ENCODE results near the gene SPACA9.

Gene SPACA9

GRCh38 chr9:132838291-132838690, 40.4 kb upstream of the SPACA9 start:
- TF ChIP-seq, protein P1, sequence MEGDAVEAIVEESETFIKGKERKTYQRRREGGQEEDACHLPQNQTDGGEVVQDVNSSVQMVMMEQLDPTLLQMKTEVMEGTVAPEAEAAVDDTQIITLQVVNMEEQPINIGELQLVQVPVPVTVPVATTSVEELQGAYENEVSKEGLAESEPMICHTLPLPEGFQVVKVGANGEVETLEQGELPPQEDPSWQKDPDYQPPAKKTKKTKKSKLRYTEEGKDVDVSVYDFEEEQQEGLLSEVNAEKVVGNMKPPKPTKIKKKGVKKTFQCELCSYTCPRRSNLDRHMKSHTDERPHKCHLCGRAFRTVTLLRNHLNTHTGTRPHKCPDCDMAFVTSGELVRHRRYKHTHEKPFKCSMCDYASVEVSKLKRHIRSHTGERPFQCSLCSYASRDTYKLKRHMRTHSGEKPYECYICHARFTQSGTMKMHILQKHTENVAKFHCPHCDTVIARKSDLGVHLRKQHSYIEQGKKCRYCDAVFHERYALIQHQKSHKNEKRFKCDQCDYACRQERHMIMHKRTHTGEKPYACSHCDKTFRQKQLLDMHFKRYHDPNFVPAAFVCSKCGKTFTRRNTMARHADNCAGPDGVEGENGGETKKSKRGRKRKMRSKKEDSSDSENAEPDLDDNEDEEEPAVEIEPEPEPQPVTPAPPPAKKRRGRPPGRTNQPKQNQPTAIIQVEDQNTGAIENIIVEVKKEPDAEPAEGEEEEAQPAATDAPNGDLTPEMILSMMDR (IDR thresholded peaks at IDR 0.05; ENCODE audit: low read depth, low read length) = no peak
- TF ChIP-seq MYC (IDR thresholded peaks at IDR 0.05; ENCODE audit: low read depth, low read length) (no peak), POLR2A (IDR thresholded peaks at IDR 0.05; ENCODE audit: extremely low read depth, insufficient read length) (no peak)
- TF ChIP-seq, protein P2, sequence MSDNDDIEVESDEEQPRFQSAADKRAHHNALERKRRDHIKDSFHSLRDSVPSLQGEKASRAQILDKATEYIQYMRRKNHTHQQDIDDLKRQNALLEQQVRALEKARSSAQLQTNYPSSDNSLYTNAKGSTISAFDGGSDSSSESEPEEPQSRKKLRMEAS (IDR thresholded peaks at IDR 0.05; ENCODE audit: low read depth, low read length) = no peak
- no peak for DNase-seq (ENCODE audit: low read depth)

DNA sequence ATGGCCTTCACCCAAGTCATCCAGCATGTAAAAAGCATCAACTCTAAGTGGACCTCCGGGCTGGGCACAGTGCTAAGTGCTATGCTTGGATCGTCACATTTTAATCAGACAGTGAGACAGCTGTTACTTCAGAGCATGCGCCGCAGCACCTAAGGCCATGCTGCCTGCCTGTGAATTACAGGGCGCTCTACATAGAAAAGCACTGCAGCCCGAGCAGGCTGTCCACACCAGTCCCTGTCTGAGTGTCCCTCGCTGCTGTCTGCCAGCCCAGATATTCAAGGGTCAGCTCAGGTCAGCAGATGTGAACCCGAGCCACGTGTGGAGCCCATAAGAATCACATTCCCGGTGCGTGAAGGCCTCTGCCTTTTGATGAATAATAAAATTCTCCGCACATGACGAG, 37.7 kb upstream of the SPACA9 start:
- H3K4me3 ChIP-seq (ENCODE audit: low read depth, low read length) = no peak overlapping the region
- TF ChIP-seq, protein P2 (IDR thresholded peaks at IDR 0.05; ENCODE audit: low read depth, low read length) = no peak
- TF ChIP-seq MYC (IDR thresholded peaks at IDR 0.05; ENCODE audit: low read depth, low read length) (no peak), POLR2A (IDR thresholded peaks at IDR 0.05; ENCODE audit: extremely low read depth, insufficient read length) (no peak)
- TF ChIP-seq, protein P1 (IDR thresholded peaks at IDR 0.05; ENCODE audit: low read depth, low read length) = no peak
- DNase-seq (ENCODE audit: low read depth) = no peak

More at GRCh38 chr9:132838291-132838690, 40.4 kb upstream of the SPACA9 start:
- H3K4me3 ChIP-seq (ENCODE audit: low read depth, low read length) = no peak overlapping the region

GRCh38 chr9:132842124-132843044, 36.3 kb upstream of the SPACA9 start:
- H3K4me3 ChIP-seq (ENCODE audit: low read depth, low read length) = no peak overlapping the region
- no peak for DNase-seq (ENCODE audit: low read depth)
- TF ChIP-seq MYC (IDR thresholded peaks at IDR 0.05; ENCODE audit: low read depth, low read length) (no peak), POLR2A (IDR thresholded peaks at IDR 0.05; ENCODE audit: extremely low read depth, insufficient read length) (no peak)
- TF ChIP-seq, protein P1 (IDR thresholded peaks at IDR 0.05; ENCODE audit: low read depth, low read length) = no peak
- TF ChIP-seq, protein P2 (IDR thresholded peaks at IDR 0.05; ENCODE audit: low read depth, low read length) = no peak

DNA sequence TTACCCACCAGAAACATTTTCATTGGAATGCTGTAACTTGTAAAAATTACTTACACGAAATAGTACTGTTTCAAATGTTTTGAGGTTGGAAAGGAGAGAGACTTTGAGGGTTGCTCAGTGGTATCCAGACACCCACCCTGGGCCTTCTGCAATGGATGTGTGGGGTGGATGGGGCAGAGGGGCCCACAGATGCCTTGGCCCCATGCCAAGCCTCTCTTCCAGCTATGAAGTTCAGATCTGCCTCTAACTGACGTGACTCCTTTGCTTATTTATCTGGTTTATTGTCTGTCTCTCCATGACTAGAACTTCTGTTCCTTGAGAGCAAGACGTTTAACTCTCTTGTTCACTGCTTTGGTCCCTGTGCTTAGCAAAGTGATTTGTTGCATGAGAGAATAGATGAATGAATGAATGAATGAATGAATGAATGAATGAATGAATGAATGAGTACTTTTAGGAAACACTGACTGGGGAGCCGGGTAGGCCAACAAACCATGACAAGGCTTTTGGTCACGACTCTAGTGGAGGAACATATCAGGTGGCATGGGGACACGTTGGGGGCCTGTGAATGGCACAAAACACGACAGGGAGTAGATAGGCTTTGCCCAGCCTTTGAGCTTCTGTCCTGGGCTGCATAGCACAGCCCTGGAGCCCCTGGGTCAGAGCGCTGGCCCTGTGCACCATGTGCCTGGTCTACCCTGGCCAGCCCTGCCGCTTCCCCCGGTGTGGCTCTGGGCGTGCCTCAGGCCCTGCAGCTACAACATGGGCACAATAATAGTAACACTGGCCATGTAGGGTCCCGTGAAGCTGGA, 32.4 kb upstream of the SPACA9 start:
- TF ChIP-seq, protein P2 (IDR thresholded peaks at IDR 0.05; ENCODE audit: low read depth, low read length) = no peak
- TF ChIP-seq, protein P1 (IDR thresholded peaks at IDR 0.05; ENCODE audit: low read depth, low read length) = no peak
- TF ChIP-seq POLR2A (IDR thresholded peaks at IDR 0.05; ENCODE audit: extremely low read depth, insufficient read length) (no peak), MYC (IDR thresholded peaks at IDR 0.05; ENCODE audit: low read depth, low read length) (no peak)
- DNase-seq (ENCODE audit: low read depth) = no peak

GRCh38 chr9:132846918-132847515, 31.7 kb upstream of the SPACA9 start:
- no peak for DNase-seq (ENCODE audit: low read depth)
- TF ChIP-seq, protein P2 (IDR thresholded peaks at IDR 0.05; ENCODE audit: low read depth, low read length) = no peak
- TF ChIP-seq POLR2A (IDR thresholded peaks at IDR 0.05; ENCODE audit: extremely low read depth, insufficient read length) (no peak), MYC (IDR thresholded peaks at IDR 0.05; ENCODE audit: low read depth, low read length) (no peak)
- TF ChIP-seq, protein P1 (IDR thresholded peaks at IDR 0.05; ENCODE audit: low read depth, low read length) = no peak
- no peak overlapping the region for H3K4me3 ChIP-seq (ENCODE audit: low read depth, low read length)

More for the DNA sequence above, 32.4 kb upstream of the SPACA9 start:
- no peak overlapping the region for H3K4me3 ChIP-seq (ENCODE audit: low read depth, low read length)
